Stimulated activated CD8-positive, alpha-beta memory T cell treated with anti-CD3 and anti-CD28 coated beads, Interleukin-15, amount 100 ng/mL, for 24 hours (primary cell): ENCODE data around the gene EGFL7.
A peak's percentile ranks its signal among the peaks of the same experiment; 100 is the strongest.

Source experiments
- DNase-seq: peaks from one replicate; pipeline ENCODE4 v3.0.0-alpha.2; 2020; ENCODE audit warnings: low read depth

Gene EGFL7

DNA sequence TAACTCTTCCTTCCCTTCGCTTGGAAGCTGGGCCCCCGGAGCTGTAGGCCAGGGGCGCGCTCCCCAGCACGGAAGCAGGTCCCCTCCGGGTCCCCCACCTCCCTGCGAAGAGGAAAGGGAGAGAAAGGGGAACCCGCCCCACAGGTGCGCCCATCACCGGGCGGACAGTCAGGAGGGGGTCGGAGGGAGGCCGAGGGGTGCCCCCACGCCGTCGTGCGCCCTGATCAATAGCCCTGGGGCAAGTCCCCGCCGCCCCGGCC lies 23.7 kb downstream of the EGFL7 start:
- no peak for DNase-seq

DNA sequence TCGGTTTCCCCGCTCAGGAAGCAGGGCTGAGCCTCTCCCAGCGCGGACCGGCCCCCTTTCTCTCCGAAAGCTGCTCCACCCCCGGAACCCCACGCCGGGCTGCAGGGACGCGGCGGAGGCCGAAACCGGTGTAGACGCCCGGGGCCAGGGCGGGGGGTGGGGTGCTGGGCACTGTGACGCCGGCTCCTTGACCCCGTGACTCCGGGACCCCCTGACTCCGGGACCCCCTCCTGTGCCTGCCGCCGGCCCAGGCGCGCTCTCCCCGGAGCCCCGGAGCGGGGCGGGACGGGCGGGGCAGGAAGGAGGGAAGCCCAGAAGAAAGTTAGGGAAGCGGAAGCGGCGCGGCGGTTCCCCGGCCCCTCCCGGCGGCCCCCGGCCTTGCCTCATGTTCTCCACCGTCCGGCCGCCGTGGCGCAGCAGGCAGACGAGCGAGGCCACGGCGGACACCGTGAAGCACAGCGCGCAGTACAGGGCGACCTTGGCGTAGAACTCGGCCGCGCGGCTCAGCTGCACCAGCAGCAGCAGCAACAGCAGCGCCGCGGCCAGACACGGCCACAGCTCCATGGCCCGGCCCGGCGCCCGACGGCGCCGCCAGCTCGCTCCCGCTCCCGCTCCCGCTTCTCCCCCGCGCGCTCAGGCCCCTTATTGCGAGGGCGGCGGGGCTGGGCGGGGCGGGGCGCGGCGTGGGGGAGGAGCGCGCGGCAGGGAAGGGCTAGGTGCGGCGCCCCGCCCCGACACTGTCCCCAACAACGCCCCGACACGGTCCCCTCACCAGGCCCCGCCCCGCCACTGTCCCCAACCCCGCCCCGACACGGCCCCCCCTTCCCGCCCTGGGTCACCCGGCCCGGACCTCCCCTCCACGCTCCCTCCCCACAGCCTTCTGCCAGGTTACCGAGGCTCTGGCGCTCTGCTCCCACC lies 24.3 kb downstream of the EGFL7 start, which contains the start of gene AGPAT2:
AGPAT2 (minus strand) TSS at position 664 of the 918 bp plus-strand sequence; CDS start at position 564, 100 bp downstream.
- peak; percentile 47 for DNase-seq

DNA sequence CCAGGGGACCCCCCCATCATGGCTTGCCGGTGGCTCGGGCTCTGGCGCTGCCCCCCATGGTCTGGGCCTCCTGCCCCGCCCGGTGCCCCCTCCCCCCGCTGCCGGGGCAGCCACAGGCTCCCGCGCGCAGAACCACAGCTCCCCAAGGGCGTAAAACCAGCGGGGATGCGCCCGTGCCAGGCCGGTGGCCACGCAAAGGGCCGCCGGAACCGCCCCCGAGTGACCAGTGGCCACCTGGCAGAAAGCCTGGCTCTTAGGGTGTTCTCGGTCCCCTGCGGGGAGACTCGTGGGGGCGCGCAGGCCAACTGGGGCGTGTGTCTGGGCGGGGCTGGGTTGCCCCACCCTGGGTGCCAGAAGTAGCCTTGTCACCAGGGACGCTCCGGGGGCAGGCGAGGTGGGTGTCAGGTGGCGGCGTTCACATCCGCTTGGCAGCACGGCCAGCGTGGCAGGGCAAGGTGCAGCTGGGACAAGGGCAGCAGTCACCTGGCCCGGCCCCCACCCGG lies 25.1 kb downstream of the EGFL7 start:
- DNase-seq = no peak

DNA sequence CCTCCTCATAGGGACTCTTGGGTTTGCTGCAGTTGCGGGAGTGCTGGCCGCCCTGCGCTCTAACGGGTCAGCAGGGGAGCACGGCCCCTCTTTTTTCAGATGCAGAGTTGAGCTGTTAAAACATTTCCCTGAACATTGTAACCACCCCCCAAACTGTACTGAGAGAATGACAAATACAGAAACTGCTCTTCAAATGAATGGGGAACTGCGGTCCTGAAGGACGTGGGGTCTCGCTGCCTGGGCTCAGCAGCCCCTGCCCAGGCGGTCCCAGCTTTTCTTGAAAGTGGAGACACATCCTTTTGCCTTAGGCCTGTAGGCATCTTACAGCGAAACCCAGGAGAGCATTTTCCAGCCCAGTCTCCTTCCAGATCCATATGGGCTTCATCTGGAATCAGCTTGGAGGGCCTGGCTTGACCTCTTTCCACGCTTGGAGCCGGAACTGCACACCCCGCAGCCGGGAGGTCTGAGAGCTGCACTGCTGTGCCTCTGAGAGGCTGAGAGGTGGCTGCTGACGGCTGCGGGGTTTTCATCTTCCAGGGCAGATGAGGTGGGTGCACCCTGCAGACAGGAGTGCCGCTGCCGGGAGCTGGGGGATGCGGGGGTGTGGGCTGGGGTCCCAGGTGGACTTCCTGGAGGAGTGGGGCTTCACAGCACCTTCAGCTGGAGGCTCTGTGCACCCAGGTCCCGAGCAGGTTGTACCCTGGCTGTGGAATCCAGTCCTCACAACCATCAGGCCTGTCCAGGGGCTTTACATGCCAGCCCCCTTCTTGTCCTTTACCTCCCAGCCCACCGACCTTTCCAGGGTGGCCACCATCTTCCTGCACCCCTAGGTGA lies 25.8 kb downstream of the EGFL7 start:
- no peak for DNase-seq

DNA sequence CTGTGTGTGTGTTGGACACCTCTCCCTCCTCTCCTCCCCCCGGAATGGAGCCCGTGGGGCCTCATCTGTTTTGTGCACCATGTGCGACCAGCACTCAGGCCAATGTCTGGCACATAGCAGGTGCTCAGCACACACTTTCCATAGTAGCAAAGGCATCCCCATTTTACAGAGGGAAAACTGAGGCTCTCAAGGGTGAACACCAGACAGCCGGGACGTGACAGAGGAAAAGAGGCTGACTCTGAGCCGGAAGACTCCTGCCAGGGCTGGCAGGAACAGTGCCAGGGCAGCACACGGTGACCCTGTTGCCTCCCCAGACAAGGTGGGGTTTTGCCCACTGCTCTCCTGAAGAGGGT lies 26.4 kb downstream of the EGFL7 start:
- no peak for DNase-seq

DNA sequence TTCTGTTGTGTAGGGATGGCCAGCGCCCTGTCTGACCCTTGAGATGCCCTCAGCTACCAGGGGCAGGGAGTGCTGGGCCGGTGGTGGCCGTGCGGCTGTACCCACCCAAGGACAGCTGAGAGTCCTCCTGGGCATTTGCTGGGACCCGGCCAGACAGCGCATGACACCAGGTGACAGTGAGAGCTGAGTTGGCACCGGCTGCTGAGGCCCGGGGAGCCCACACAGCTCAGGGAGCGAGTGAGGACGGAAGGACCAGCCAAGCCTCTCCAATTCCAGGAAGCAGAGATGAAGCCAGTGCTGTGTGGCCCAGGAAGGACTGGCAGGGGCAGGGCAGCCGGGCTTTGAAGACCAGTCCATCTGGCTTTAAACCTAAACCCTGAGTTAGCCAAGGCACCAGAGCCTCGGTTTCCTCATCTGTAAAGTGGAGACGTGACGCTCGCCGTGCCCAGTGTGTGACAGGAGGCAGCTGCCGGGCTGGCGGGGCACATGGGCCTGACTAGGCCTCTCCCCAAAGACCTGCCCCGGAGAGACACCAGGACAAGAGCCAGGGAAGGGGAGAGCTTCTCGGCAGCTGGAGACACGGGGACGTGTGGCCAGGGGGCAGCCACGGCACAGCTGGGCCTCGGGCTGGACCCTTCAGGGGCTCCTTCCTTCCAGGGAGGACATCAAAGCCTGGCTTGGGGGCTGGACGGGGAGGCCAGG lies 27.5 kb downstream of the EGFL7 start:
- DNase-seq = no peak

DNA sequence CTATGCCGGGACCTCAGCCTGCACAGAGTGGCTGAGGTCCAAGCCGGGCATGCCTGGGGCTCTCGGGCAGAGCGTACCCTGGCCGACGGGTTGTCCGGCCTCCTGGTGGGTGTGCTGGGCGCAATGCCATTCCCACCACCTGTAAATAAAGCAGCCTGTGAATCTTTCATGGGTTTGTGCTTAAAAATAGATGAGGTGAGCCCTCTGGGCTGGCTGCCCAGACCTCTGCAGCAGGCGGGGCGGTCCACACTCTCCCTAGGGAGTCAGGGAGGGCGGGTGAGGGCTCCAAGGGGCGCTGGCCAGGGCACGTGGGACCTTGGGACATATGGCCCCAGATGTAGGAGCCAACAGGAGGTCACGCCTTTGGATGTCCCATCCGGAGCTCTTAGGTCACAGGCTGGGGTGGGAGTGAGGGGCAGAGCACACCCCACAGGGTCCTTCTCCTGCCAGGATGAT lies 28.1 kb downstream of the EGFL7 start:
- DNase-seq = no peak

DNA sequence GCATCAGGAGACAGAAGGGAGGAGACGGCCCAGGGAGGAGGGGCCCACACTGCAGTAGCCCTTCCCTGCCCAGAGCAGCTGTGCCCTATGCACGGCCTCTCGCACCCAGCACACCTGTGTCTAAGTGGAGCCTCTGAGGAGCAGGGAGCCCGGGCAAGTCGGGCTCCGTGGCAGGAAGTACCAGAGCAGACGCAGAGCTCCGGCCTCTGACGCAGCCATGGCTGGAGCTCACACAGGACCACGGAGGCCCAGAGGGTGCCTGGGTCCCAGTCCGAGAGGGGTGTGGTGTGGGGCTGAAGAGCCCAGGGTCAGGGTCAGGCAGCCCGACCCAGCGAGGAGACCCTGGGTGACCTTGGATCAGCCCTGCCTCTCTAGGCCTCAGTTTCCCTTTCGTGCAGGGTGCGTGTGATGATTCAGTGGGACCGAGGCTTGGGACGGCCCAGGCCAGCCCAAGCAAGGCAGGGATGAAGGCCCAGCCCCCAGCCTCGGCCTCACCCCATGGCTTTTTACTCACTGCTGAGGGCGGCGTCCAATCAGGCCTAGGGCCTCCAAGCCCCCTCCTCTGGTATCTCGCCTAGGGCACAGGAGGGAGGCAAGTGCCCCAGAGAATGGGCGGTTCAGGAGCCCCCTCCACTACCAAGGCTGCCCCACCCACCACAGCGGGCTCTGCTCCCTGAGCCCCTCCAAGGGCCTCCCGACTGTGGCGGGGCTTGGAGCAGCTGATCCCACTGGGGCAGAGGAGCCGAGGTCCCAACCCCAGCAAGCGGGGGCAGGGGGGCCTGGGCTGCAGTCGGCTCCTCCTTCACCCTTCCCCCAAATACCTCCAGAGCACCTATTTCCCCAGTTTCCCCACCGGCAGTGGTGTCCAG lies 28.8 kb downstream of the EGFL7 start:
- no peak for DNase-seq

DNA sequence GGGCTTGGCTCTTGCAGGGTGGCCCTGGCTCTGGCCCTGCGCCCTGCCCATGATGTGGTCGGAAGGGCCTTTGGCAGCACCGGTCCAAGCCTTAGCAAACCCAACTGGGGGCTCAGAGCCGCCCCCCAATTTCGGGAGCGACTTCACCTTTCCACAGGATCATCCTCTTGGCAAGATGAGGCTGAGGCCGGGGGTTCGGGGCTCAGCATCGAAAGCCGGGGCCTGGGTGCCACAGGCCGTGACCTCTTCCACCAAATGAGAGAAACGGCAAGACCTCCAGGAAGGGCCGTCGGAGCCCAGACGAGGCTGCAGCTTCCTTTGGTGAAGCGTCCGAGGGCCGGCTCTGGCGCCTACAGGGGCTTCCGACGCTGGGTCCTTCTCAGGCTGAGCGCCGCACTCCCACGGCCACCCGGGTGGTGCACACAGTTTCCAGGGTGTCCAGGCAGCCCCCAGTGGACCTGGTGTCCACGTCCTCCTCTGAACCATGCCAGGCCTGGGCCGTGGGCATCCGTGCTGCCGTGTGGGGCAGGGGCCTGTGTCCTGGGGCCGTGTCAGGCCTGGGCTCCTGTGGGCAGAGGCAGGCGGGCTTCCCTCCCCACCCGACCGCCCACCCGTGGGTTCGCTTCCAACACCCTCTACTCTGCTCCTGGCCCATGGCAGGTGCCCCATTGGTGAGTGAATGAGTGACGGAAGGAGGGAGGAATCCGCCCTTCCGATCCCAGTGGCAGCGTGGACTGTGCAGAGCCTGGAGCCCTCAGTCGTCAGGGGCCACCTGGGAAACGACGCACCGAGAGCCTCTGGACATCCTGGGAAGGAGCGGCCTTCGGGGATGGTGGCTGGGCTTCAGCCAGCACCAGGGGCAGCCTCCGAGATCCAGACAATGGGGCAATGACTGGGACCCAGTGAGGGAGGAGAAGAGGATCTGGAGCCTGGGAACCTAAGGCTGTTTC lies 29.7 kb downstream of the EGFL7 start:
- DNase-seq = no peak

DNA sequence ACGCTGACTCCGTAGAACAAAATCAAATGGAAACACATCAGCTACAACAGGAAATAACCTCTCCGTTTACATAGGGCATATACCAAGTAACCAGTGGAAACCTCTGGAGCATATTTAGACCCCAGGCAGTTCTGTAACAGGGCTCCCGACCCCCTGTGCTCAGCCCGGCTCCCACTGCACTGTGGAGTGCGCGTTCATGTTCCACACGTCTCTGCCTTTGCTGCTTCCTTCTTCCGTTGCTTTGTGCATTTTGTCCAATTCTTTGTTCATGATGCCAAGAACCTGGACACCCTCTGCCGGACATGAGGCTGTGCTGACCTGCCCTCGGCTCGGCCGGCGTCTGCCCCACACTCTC lies 30.4 kb downstream of the EGFL7 start:
- no peak for DNase-seq

DNA sequence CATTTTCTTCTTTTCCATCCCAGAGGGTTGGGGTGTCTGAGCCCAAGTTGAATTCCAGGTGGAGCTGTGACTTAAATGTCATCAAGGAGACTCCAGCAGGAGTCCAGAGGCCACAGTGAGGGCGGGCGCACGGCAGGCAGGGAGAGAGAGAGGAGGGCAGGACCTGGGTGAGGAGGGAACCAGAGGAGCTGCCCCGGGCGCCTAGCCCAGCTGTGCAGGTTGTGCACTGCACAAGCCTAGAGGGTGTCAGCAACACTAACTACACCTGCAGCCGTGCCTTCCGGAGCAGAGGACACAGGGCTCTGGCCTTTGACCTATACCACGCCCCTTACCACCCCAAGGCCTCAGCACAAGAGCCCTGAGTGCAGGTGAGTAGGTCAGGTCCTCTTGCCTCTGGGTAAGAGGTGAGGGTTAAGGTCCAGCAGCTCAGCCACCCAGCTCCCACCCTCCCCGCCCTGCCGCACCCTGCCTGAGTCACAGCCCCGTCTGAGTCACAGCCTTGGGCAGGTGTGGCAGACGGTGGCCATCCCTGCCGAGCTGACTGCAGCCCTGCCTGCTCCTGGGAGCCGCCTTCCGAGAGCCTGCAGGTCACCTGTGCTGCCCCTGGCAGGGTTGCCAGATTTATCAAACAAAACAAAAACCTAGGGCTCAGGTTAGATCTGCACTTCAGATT lies 30.9 kb downstream of the EGFL7 start:
- no peak for DNase-seq

DNA sequence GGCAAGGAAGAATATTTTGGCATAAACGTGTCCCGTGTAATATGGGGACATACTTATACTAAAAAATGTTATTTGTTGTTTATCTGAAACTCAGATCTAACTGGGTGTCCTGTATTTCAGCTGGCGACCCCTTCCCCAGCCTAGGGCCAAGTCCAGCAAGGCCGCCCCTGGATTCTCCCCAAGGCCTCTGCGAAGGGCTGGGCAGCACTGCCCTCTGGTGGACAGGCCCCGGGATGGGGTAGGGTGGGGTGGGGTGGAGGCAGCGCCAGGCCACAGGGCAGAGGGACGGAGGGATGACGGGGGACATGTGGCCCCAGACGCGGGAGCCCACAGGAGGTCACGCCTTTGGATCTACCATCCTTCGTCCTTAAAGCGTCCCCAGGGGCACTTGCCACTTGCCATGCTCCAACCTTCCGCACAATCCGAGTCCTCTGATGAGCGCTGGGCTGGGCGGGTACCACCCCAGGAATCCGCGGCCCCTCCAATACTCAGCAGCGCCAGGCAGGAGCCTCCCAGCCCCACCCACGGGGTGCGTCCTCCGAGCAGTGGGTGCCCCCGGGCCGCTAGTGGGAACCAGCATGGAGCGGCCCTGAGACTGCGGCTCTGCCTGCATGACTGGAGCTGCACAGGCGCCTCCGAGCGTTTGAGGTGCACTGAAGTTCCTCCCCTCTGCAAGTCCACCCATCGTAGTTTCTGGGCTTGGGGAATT lies 31.6 kb downstream of the EGFL7 start:
- no peak for DNase-seq

DNA sequence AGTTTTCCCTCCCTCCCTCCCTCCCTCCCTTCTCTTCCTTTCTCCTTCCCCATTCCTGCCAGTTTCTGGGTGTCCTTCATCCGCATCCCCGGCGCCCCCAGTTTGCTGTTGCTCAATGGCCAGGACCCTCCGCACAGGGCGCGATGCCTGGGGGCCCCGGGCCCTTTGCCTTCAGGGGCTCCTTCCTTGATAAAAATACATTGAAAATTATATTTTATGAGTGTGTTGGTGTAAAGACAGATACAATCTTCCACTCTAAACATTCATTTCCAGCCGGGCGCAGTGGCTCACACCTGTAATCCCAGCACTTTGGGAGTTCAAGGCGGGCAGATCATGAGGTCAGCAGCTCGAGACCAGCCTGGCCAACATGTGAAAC lies 32.1 kb downstream of the EGFL7 start:
- no peak for DNase-seq

DNA sequence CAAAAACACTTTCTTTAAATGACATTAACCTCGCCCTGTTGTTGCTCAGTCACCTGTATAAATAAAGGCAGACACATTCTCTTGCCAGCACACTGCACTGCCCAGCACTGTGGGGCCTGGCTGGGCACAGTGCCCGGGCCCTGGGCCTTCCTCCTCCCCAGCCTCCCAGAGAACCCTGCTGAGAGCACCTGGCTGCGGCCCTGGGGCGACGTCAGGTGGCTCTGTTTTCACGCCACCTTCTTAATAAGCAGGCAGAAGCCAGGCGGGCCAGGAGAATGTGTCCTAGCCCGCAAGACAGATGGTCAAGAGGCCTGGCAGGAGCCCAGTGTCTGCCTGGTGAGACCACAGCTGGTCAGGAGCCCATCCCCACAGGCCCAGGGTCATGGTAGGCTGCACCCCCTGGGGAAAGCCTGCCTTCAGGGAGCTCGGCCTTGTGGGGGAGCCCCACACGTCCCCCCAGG lies 32.7 kb downstream of the EGFL7 start:
- no peak for DNase-seq

DNA sequence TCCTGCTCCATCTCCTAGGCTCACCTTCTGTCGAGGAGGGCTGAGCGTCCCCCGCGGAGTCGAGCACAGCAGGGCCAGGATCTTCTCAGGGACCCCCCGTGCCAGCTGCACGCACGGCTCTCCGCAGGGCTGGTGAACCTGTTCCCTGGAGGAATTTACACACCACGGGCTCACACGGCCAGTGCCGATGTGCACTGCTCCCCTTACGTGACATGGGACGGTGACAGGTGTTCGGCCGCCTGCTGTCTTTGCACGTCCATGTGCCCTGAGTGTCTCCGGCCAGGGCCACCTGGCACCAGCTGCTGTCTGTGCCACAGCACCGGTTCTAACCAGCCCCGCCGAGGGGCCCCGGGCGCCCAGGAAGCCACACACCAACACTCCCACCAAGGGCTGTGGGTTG lies 33.2 kb downstream of the EGFL7 start:
- no peak for DNase-seq

DNA sequence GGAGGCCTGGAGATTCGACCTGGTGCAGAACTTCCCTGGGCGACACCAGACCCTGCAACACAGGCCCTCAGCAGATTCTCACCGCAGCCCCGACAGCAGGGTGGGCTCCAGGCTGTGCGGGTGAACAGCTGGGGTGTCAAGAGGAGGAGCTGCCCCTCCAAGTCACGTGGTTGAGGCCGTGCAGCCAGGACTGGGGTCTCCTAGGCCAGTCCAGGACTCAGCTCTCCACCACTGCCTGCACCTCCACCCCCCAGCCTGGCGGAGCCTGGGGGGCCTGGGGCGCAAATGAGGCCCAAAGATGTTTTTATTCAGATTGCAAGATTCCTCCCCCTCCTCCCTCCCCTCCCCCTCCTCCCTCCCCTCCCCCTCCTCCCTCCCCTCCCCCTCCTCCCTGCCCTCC lies 33.8 kb downstream of the EGFL7 start:
- DNase-seq = no peak

DNA sequence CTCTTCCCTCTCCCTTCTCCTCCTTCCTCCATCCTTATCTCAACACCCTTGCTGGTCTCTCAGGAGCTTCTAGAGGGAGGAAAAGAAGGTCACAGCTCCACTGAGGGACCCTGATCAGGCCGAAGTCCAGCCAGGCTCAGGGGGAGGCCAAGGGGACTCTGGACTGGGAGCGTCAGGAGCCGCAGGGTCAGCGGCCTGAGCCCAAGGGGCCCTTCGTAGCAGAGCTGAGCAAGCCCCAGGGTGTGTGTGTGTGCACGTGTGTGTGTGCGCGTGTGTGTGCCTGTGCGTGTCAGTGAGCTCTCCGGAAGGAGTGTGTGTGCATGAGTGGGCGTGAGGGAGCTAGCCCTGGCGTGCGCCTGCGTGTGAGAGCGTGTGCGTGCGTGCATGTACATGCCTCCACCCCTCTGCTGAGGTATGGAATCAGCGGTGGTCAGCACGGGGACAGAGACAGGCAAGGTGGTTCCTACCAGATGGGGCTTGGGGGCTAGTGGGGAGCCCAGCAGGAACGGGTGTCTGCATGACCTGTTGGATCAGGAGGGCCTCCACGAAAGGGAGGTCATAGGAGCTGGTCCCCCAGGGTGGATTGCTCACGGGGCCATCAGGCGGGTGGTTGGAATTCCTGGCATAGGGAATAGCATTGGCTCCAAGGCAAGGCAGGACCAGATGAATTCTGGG lies 34.6 kb downstream of the EGFL7 start:
- no peak for DNase-seq

DNA sequence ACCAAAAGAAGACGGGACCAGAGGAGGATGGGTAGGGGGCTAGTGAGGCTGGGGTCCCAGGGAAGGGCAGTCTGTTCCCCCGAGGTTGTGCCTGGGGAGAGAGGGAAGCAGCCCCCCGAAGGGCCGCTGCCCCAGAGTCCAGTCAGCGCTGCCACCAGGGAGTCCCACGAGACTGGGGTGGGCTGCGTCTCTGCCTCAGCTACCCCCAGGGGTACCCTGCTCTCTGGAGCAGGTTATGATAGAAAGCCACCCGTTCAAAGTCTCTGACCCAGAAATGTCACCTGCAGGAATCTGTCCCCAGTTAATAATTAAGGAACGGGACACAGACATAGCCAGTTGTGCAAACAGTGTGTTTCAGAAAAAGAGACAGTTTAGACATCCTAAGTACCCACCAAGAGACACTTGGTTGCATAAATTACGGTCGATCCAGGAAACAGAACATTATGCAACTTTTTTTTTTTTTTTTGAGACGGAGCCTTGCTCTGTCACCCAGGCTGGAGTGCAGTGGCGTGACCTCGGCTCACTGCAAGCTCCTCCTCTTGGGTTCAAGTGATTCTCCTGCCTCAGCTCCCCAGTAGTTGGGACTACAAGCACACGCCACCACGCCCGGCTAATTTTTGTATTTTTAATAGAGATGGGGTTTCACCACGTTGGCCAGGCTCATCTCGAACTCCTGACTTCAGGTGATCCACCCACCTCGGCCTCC lies 35.3 kb downstream of the EGFL7 start:
- no peak for DNase-seq
